ENCODE measurements around the gene VPS37C. TPM values are rescaled to one million over a fixed set of nuclear protein-coding genes. Genes with fewer than 3 reads are reported as not detected.

VPS37C gene
- polyA plus RNA-seq, 1 of the 3 experiments (the other 2 are of a cell fraction) = 15.2 TPM

- ChIA-PET POLR2A (no interaction called here), CTCF (interaction anchor here (0.7 to 4.5 kb wide), 3 partner anchors 11 to 43 kb away, joined by 3 to 24 read pairs (median 3); no protein-coding TSS in a partner anchor)
- no peak overlapping the region for H3K4me2 ChIP-seq
- H3K4me1 ChIP-seq (ENCODE audit: control insufficient read depth in 1 of 2, insufficient read depth in 2 of 2, low read depth in 1 of 2, low read length in 1 of 2) = no peaks in the 10 kb centered on the region
- WGBS (ENCODE audit: low lambda C conversion rate) = 37% methylated on average over 5 of the region's 5 CpGs
- H3K36me3 ChIP-seq (replicated peaks in 1 of 2; ENCODE audit: control insufficient read depth in 1 of 2, insufficient read depth in 2 of 2, low read length in 1 of 2) = no peaks in the 10 kb centered on the region
- H3K9ac ChIP-seq = no peak overlapping the region
- no peaks in the 10 kb centered on the region for H3K79me2 ChIP-seq (ENCODE audit: insufficient read depth)
- no peak overlapping the region for H2AFZ ChIP-seq (ENCODE audit: low read depth)
- H3K9me2 ChIP-seq = no peaks in the 10 kb centered on the region
- no peak for DNase-seq
- no peak overlapping the region for H3K27ac ChIP-seq (ENCODE audit: low read depth in 2 of 2, low read length in 1 of 2)
- no peaks in the 10 kb centered on the region for H4K20me1 ChIP-seq (ENCODE audit: insufficient read depth)
- no peak overlapping the region for H3K4me3 ChIP-seq (ENCODE audit: low read depth in 2 of 2, low read length in 1 of 2)
- no peaks in the 10 kb centered on the region for H3K9me3 ChIP-seq
- peaks cover 26% of the 10 kb centered on the region; the same call in 1 of the 2 replicates for H3K27me3 ChIP-seq (ENCODE audit: insufficient read depth)
- no peaks in the 10 kb centered on the region for H3F3A ChIP-seq (replicated peaks; ENCODE audit: insufficient read depth)
- no peak for TF ChIP-seq NFIC (IDR thresholded peaks at IDR 0.05; ENCODE audit: borderline replicate concordance)
- TF ChIP-seq, protein P1, sequence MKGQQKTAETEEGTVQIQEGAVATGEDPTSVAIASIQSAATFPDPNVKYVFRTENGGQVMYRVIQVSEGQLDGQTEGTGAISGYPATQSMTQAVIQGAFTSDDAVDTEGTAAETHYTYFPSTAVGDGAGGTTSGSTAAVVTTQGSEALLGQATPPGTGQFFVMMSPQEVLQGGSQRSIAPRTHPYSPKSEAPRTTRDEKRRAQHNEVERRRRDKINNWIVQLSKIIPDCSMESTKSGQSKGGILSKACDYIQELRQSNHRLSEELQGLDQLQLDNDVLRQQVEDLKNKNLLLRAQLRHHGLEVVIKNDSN (IDR thresholded peaks at IDR 0.05; ENCODE audit: borderline replicate concordance, low read depth) = no peak
Measured at GRCh38 chr11:61172356-61172755, 11.1 kb upstream of the VPS37C start.

DNA sequence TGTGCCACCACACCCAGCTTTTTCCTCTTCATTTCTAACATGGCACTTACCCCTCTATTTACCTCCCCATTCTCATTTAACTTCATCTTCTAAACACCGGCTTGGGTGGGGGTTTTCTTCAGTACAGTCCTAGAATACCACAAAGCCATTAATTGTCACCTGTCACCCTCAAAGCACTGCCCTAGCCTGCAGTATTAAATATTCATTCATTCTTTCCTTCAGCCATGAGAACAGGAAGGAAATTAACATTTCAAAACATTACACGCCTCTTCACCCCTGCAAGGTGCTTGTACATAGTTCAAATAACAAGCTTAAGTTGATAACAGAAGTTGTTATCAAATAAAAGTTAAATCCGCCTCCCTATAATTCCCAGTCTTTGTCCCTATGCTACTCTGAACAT, 10.7 kb upstream of the VPS37C start:
- Histone ChIP-seq H3K4me2 (no peak overlapping the region), H4K20me1 (ENCODE audit: insufficient read depth) (no peaks in the 10 kb centered on the region), H2AFZ (ENCODE audit: low read depth) (no peak overlapping the region), H3K27ac (ENCODE audit: low read depth in 2 of 2, low read length in 1 of 2) (no peak overlapping the region), H3K4me1 (ENCODE audit: control insufficient read depth in 1 of 2, insufficient read depth in 2 of 2, low read depth in 1 of 2, low read length in 1 of 2) (no peaks in the 10 kb centered on the region), H3K9ac (no peak overlapping the region), H3K4me3 (ENCODE audit: low read depth in 2 of 2, low read length in 1 of 2) (no peak overlapping the region), H3K27me3 (ENCODE audit: insufficient read depth) (peaks cover 26% of the 10 kb centered on the region; the same call in 1 of the 2 replicates), H3K9me2 (no peaks in the 10 kb centered on the region), H3K79me2 (ENCODE audit: insufficient read depth) (no peaks in the 10 kb centered on the region), H3F3A (replicated peaks; ENCODE audit: insufficient read depth) (no peaks in the 10 kb centered on the region), H3K36me3 (replicated peaks in 1 of 2; ENCODE audit: control insufficient read depth in 1 of 2, insufficient read depth in 2 of 2, low read length in 1 of 2) (no peaks in the 10 kb centered on the region), H3K9me3 (no peaks in the 10 kb centered on the region)
- DNase-seq = no peak
- WGBS (ENCODE audit: low lambda C conversion rate) = 70% methylated on average over 3 of the region's 3 CpGs
- POLR2A ChIA-PET = no interaction called here
- CTCF ChIA-PET = interaction anchor here (0.7 to 4.5 kb wide), 4 partner anchors 11 to 43 kb away, joined by 3 to 24 read pairs (median 3); no protein-coding TSS in a partner anchor
- no peak for TF ChIP-seq TEAD4 (IDR thresholded peaks at IDR 0.05; ENCODE audit: borderline replicate concordance, insufficient read depth)
- no peak for TF ChIP-seq FOXJ3 (CRISPR knock-in tag; IDR thresholded peaks at IDR 0.05)
- no peak for TF ChIP-seq GATA2 (CRISPR knock-in tag; IDR thresholded peaks at IDR 0.05)
- TF ChIP-seq USF2 (IDR thresholded peaks at IDR 0.05; ENCODE audit: borderline replicate concordance, low read depth, low read length) = no peak
- no peak for TF ChIP-seq MXI1 (IDR thresholded peaks at IDR 0.05; ENCODE audit: low read depth, low read length)
- TF ChIP-seq, protein P2, sequence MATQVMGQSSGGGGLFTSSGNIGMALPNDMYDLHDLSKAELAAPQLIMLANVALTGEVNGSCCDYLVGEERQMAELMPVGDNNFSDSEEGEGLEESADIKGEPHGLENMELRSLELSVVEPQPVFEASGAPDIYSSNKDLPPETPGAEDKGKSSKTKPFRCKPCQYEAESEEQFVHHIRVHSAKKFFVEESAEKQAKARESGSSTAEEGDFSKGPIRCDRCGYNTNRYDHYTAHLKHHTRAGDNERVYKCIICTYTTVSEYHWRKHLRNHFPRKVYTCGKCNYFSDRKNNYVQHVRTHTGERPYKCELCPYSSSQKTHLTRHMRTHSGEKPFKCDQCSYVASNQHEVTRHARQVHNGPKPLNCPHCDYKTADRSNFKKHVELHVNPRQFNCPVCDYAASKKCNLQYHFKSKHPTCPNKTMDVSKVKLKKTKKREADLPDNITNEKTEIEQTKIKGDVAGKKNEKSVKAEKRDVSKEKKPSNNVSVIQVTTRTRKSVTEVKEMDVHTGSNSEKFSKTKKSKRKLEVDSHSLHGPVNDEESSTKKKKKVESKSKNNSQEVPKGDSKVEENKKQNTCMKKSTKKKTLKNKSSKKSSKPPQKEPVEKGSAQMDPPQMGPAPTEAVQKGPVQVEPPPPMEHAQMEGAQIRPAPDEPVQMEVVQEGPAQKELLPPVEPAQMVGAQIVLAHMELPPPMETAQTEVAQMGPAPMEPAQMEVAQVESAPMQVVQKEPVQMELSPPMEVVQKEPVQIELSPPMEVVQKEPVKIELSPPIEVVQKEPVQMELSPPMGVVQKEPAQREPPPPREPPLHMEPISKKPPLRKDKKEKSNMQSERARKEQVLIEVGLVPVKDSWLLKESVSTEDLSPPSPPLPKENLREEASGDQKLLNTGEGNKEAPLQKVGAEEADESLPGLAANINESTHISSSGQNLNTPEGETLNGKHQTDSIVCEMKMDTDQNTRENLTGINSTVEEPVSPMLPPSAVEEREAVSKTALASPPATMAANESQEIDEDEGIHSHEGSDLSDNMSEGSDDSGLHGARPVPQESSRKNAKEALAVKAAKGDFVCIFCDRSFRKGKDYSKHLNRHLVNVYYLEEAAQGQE (IDR thresholded peaks at IDR 0.05; ENCODE audit: low read depth, low read length) = no peak
- no peak for TF ChIP-seq RXRA (IDR thresholded peaks at IDR 0.05; ENCODE audit: borderline replicate concordance, low read depth)
- TF ChIP-seq CHD2 (IDR thresholded peaks at IDR 0.05; ENCODE audit: low read length, partially characterized antibody) = no peak
- no peak for TF ChIP-seq YY1 (IDR thresholded peaks at IDR 0.05; ENCODE audit: low read depth)
- no peak for TF ChIP-seq RFX5 (IDR thresholded peaks at IDR 0.05; ENCODE audit: low read length)
- no peak for TF ChIP-seq IRF3 (IDR thresholded peaks at IDR 0.05; ENCODE audit: low read depth, low read length)
- no peak for TF ChIP-seq MAX (IDR thresholded peaks at IDR 0.05; ENCODE audit: low read depth)
